D721Med (cell line): ENCODE results near the gene ERG28.

ENCODE experiments used
- DNase-seq: peaks from one replicate; pipeline ENCODE4 v3.0.0; 2011; ENCODE audit warnings: low spot score; ENCODE audit not compliant: insufficient read length
- FAIRE-seq: peaks from 2 replicates; lab custom pipeline; 2011; peaks lifted over from hg19 to GRCh38; lab: Jason Lieb, UNC
- TF ChIP-seq, protein P1 (sequence below): IDR thresholded peaks from 2 replicates; pipeline ENCODE4 v1.5.1; 2012; ENCODE audit warnings: mild to moderate bottlenecking, control low read depth; ENCODE audit not compliant: insufficient read depth; ENCODE audit errors: missing control alignments

Gene ERG28

GRCh38 chr14:75675265-75675960 is 14.7 kb upstream of the ERG28 start:
- TF ChIP-seq, protein P1, sequence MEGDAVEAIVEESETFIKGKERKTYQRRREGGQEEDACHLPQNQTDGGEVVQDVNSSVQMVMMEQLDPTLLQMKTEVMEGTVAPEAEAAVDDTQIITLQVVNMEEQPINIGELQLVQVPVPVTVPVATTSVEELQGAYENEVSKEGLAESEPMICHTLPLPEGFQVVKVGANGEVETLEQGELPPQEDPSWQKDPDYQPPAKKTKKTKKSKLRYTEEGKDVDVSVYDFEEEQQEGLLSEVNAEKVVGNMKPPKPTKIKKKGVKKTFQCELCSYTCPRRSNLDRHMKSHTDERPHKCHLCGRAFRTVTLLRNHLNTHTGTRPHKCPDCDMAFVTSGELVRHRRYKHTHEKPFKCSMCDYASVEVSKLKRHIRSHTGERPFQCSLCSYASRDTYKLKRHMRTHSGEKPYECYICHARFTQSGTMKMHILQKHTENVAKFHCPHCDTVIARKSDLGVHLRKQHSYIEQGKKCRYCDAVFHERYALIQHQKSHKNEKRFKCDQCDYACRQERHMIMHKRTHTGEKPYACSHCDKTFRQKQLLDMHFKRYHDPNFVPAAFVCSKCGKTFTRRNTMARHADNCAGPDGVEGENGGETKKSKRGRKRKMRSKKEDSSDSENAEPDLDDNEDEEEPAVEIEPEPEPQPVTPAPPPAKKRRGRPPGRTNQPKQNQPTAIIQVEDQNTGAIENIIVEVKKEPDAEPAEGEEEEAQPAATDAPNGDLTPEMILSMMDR, result no peak
- DNase-seq (no peak), FAIRE-seq (no peak)

GRCh38 chr14:75673345-75674035 is 12.8 kb upstream of the ERG28 start:
- no peak for FAIRE-seq

GRCh38 chr14:75672605-75673192 is 12.0 kb upstream of the ERG28 start:
- no peak for DNase-seq
- TF ChIP-seq, protein P1, result no peak
- no peak for FAIRE-seq

More at GRCh38 chr14:75673345-75674035, 12.8 kb upstream of the ERG28 start:
- DNase-seq, result no peak
- TF ChIP-seq, protein P1, result no peak

- FAIRE-seq, result no peak
- TF ChIP-seq, protein P1, result no peak
- DNase-seq, result no peak
Measured at GRCh38 chr14:75667099-75667765, 6.6 kb upstream of the ERG28 start.

- FAIRE-seq, result no peak
- TF ChIP-seq, protein P1, result no peak
- DNase-seq, result no peak
Measured at GRCh38 chr14:75662966-75663365, 2.3 kb upstream of the ERG28 start.

DNA sequence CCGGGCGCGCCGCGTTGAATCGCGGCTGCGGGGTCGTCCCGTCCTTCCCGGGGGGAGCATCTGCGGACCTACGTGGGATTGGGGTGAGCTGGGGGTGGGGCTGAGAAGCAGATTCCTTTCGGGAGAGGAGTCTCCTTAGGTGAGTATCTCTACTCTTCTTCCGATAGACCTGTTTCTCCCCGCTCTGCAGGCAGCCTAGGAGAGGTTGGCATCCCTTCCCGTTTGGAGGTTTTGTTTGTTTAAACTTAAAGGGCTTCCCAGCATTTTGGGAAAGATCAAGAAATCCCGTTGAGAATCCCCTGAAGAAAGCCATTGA is 781 bp upstream of the ERG28 start:
- FAIRE-seq (no peak), DNase-seq (no peak)
- TF ChIP-seq, protein P1, result no peak

DNA sequence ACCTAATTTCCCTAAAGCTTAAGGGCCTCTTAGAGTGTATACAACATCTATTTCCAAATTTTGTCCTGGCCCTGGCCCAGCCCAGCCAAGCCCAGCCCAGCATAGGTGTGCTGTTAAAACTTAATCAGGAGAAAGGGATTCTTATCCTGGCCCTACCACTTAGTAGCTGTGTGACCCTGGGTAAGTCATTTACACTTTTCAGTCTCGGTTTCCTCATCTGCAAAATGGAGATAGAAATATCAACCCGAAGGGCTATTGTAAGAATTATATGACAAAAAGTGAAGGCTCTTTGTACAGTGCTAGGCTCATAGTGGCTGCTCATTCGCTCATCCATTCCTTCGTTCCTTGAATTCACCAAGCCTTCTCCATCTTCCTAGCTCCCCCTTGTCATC is 442 bp downstream of the ERG28 start:
- DNase-seq (no peak), FAIRE-seq (no peak)
- TF ChIP-seq, protein P1, result no peak
